Vagina (tissue), 2 donors: ENCODE data around the gene CECR2. TPM values are rescaled to one million over a fixed set of nuclear protein-coding genes. Genes with fewer than 3 reads are reported as not detected.

Source experiments
- DNase-seq, 2 donors: peaks; one replicate each; pipeline ENCODE4 v3.0.0-alpha.2; 2017; ENCODE audit errors: extremely low spot score in 2 of 2
- H3K27ac ChIP-seq: fragments of 200-600 bp; sonication (generic); one replicate; pipeline ENCODE4 v1.5.1; 2019
- H3K27me3 ChIP-seq: fragments of 200-600 bp; sonication (generic); one replicate; pipeline ENCODE4 v1.5.1; 2019
- H3K36me3 ChIP-seq, 2 donors: fragments of 200-600 bp; sonication (generic); one replicate each; pipeline ENCODE4 v1.5.1; 2017 to 2019
- H3K4me1 ChIP-seq: fragments of 200-600 bp; sonication (generic); one replicate; pipeline ENCODE4 v1.5.1; 2019
- H3K4me3 ChIP-seq, 2 donors: fragments of 200-600 bp; sonication (generic); 1 replicate in 1 of 2; 2 replicates in 1 of 2; pipeline ENCODE4 v1.5.1; 2016 to 2019
- H3K9me3 ChIP-seq: fragments of 200-600 bp; sonication (generic); one replicate; pipeline ENCODE4 v1.5.1; 2019
- CTCF ChIP-seq, 3 experiments: fragments of 450-650 bp in 2 of 3; fragments of 200-600 bp in 1 of 3; sonication (generic) in 1 of 3; IDR thresholded peaks; one replicate each; pipeline ENCODE4 v1.5.1; 2017 to 2019; ENCODE audit warnings: antibody characterized with exemption in 3 of 3, mild to moderate bottlenecking in 2 of 3, moderate library complexity in 2 of 3
- POLR2A ChIP-seq, 2 donors: fragments of 450-650 bp; IDR thresholded peaks; one replicate each; pipeline ENCODE4 v1.6.1; 2017; ENCODE audit warnings: antibody characterized with exemption in 2 of 2, mild to moderate bottlenecking in 2 of 2, moderate library complexity in 2 of 2
- POLR2AphosphoS5 ChIP-seq, 2 donors: sonication (generic); formaldehyde crosslinking; IDR thresholded peaks; one replicate each; pipeline ENCODE4 v1.9.0; 2017; ENCODE audit warnings: antibody characterized with exemption in 2 of 2, mild to moderate bottlenecking in 2 of 2, low read depth in 1 of 2; ENCODE audit not compliant: insufficient read depth in 1 of 2
- intact Hi-C: fragments of 100-400 bp; cut with DNase I; formaldehyde crosslinking; loops from one replicate; pipeline ENCODE4 v1.15.1; 2023
- total RNA-seq: library from RNA; depleted of rRNA; stranded (reverse); fragments of >200 nt; gene quantifications from one replicate; pipeline ENCODE4 v1.2.3, GENCODE V29; 2016

CECR2 gene
- total RNA-seq, 1 donor from 2014 or later: 0.98 TPM

GRCh38 chr22:17523925-17524324, 154.7 kb downstream of the CECR2 start:
- intact Hi-C loops: no loop called here
- no peak for DNase-seq
- Histone ChIP-seq H3K4me1 (no peaks in the 10 kb centered on the region), H3K36me3 (no peaks in the 10 kb centered on the region), H3K27me3 (no peaks in the 10 kb centered on the region), H3K9me3 (no peaks in the 10 kb centered on the region), H3K4me3 (no peak overlapping the region), H3K27ac (no peak overlapping the region)
- TF ChIP-seq POLR2A (IDR thresholded peaks at IDR 0.05) (no peak), POLR2AphosphoS5 (IDR thresholded peaks at IDR 0.05; ENCODE audit: insufficient read depth in 1 of 2, low read depth in 1 of 2) (no peak), CTCF (IDR thresholded peaks at IDR 0.05) (no peak)

GRCh38 chr22:17536269-17536668, 167.0 kb downstream of the CECR2 start:
- no peaks in the 10 kb centered on the region for H3K36me3 ChIP-seq
- no peak overlapping the region for H3K27ac ChIP-seq
- no peak for DNase-seq
- intact Hi-C loops: no loop called here
- no peaks in the 10 kb centered on the region for H3K27me3 ChIP-seq
- H3K4me1 ChIP-seq: no peaks in the 10 kb centered on the region
- TF ChIP-seq POLR2AphosphoS5 (IDR thresholded peaks at IDR 0.05; ENCODE audit: insufficient read depth in 1 of 2, low read depth in 1 of 2) (no peak), POLR2A (IDR thresholded peaks at IDR 0.05) (no peak), CTCF (IDR thresholded peaks at IDR 0.05) (no peak)
- no peaks in the 10 kb centered on the region for H3K9me3 ChIP-seq
- H3K4me3 ChIP-seq: no peak overlapping the region

DNA sequence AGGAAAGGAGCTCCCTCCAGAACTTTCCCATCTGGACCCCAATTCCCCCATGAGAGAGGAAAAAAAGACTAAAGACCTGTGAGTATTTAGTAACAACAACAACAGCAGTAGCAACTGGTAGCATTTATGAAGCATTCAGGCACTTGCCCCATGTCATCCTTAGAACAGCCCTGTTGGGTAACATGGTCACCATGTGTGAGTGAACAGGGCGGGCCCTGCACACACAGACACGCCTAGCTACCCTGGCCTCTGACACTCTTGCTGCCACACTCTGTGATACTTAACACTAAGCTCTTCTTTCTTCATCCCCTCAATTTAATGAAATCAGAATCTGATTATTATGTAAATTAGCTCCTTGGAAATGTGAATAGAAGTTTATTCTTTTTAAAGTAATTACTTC, 167.9 kb downstream of the CECR2 start:
- Histone ChIP-seq H3K27me3 (no peaks in the 10 kb centered on the region), H3K4me1 (no peaks in the 10 kb centered on the region), H3K27ac (no peak overlapping the region), H3K36me3 (no peaks in the 10 kb centered on the region), H3K4me3 (no peak overlapping the region), H3K9me3 (no peaks in the 10 kb centered on the region)
- intact Hi-C loops: no loop called here
- DNase-seq: no peak
- no peak for TF ChIP-seq POLR2A (IDR thresholded peaks at IDR 0.05)
- TF ChIP-seq POLR2AphosphoS5 (IDR thresholded peaks at IDR 0.05; ENCODE audit: insufficient read depth in 1 of 2, low read depth in 1 of 2): no peak
- TF ChIP-seq CTCF (IDR thresholded peaks at IDR 0.05): no peak

GRCh38 chr22:17540481-17540880, 171.2 kb downstream of the CECR2 start:
- no peak for TF ChIP-seq POLR2A (IDR thresholded peaks at IDR 0.05)
- no peak for TF ChIP-seq CTCF (IDR thresholded peaks at IDR 0.05)
- TF ChIP-seq POLR2AphosphoS5 (IDR thresholded peaks at IDR 0.05; ENCODE audit: insufficient read depth in 1 of 2, low read depth in 1 of 2): no peak
- no peak for DNase-seq

DNA sequence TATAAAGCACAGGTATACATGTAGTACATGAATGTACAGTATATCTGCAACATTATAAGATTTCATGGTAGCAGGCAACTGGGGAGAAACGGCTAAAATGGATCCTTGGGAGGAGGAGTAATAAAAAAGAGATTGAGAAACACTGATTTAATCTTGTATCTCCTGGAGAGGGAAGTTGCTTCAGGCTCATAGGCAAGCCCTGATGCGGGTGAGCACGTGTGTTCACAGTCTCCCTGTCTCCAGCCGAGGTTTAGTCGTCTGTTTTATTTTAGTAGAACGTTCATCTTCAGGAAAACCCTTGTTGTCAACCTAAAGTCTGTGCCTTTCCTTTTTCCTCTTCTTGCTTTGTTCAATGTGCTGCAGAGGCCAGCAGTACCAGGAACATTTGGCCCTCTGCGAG, 172.2 kb downstream of the CECR2 start:
- no peaks in the 10 kb centered on the region for H3K36me3 ChIP-seq
- H3K27ac ChIP-seq: no peak overlapping the region
- no peaks in the 10 kb centered on the region for H3K9me3 ChIP-seq
- H3K4me3 ChIP-seq: no peak overlapping the region
- H3K27me3 ChIP-seq: no peaks in the 10 kb centered on the region
- no peaks in the 10 kb centered on the region for H3K4me1 ChIP-seq
- DNase-seq: no peak
- intact Hi-C loops: no loop called here
- TF ChIP-seq POLR2A (IDR thresholded peaks at IDR 0.05): no peak
- TF ChIP-seq POLR2AphosphoS5 (IDR thresholded peaks at IDR 0.05; ENCODE audit: insufficient read depth in 1 of 2, low read depth in 1 of 2): no peak
- no peak for TF ChIP-seq CTCF (IDR thresholded peaks at IDR 0.05)

More at GRCh38 chr22:17540481-17540880, 171.2 kb downstream of the CECR2 start:
- Histone ChIP-seq H3K36me3 (no peaks in the 10 kb centered on the region), H3K27ac (no peak overlapping the region), H3K27me3 (no peaks in the 10 kb centered on the region), H3K4me1 (no peaks in the 10 kb centered on the region), H3K9me3 (no peaks in the 10 kb centered on the region), H3K4me3 (no peak overlapping the region)
- intact Hi-C loops: no loop called here
